K562 (cell line): ENCODE results near the gene RNF207. TPM values are rescaled to one million over a fixed set of nuclear protein-coding genes. Genes with fewer than 3 reads are reported as not detected.

Experiments
- ATAC-seq: fragments of 200-7000 bp; cut with Tn5 transposase; 3 replicates; pipeline ENCODE4 v1.9.1; 2020; ENCODE audit warnings: moderate library complexity
- BruUV-seq: library from RNA; stranded (reverse); fragments of 400-500 nt; replicated peaks from 2 replicates; lab custom pipeline; 2021; lab: Mats Ljungman, UMichigan
- CTCF ChIA-PET: fragments of 300-600 bp; formaldehyde crosslinking; extraction: SDS; loops from one replicate; lab custom pipeline; 2021; ENCODE audit warnings: low intra/inter-chr PET ratio; lab: Yijun Ruan, JAX
- POLR2A ChIA-PET: fragments of 300-600, 350-650 bp; sonication (Branson Sonifier 250); formaldehyde crosslinking; extraction: SDS; loops from one replicate; lab custom pipeline; 2021; ENCODE audit warnings: antibody characterized with exemption, inconsistent platforms; lab: Yijun Ruan, JAX
- DNase-seq, 4 experiments: peaks; one replicate each; pipeline versions ENCODE4 v3.0.0 to v3.0.0-alpha.2; 2011 to 2018; ENCODE audit warnings: low spot score in 3 of 4, mixed read lengths in 3 of 4; ENCODE audit errors: extremely low read depth in 1 of 4
- FAIRE-seq: peaks from 2 replicates; lab custom pipeline; 2011; peaks lifted over from hg19 to GRCh38; lab: Jason Lieb, UNC
- H2AFZ ChIP-seq: 2 replicates; pipeline ENCODE4 v1.6.0; 2011; ENCODE audit warnings: low read depth, low read length, control low read depth, inconsistent platforms
- H3K27ac ChIP-seq: fragments of 200-600 bp; 3 replicates; pipeline ENCODE4 v1.8.0; 2011; ENCODE audit warnings: low read depth, mild to moderate bottlenecking, control low read depth, inconsistent platforms, low read length, moderate library complexity, mixed read lengths; ENCODE audit errors: extremely low read depth
- H3K27me3 ChIP-seq, 2 experiments: fragments of 300-600 bp in 1 of 2; 2 replicates in 1 of 2; 3 replicates in 1 of 2; pipeline versions ENCODE4 v1.6.0 to v1.8.0; 2011; ENCODE audit warnings: inconsistent platforms in 2 of 2, low read length in 2 of 2, mild to moderate bottlenecking in 1 of 2, mixed read lengths in 1 of 2, moderate library complexity in 1 of 2; ENCODE audit not compliant: control insufficient read depth in 2 of 2, insufficient read depth in 2 of 2
- H3K36me3 ChIP-seq: fragments of 300-600 bp; 3 replicates; pipeline ENCODE4 v1.8.0; 2011; ENCODE audit warnings: mild to moderate bottlenecking, low read length, inconsistent platforms; ENCODE audit not compliant: control insufficient read depth, insufficient read depth
- H3K4me1 ChIP-seq, 2 experiments: fragments of 200-600 bp in 1 of 2; replicated peaks in 1 of 2; 2 replicates in 1 of 2; 3 replicates in 1 of 2; pipeline versions ENCODE4 v1.5.1 to v1.8.0; 2011; ENCODE audit warnings: inconsistent platforms in 2 of 2, low read length in 2 of 2, mild to moderate bottlenecking in 1 of 2, mixed read lengths in 1 of 2, moderate library complexity in 1 of 2; ENCODE audit not compliant: control insufficient read depth in 2 of 2, insufficient read depth in 2 of 2
- H3K4me2 ChIP-seq: 2 replicates; pipeline ENCODE4 v1.6.1; 2011; ENCODE audit warnings: low read length, control low read depth, inconsistent platforms, mixed read lengths; ENCODE audit not compliant: insufficient read depth
- H3K4me3 ChIP-seq: fragments of 200-600 bp; sonication (generic), shearing (Covaris generic); 2 replicates; pipeline ENCODE4 v1.5.1; 2016; ENCODE audit warnings: control low read depth, inconsistent platforms
- H3K79me2 ChIP-seq: fragments of 200-600 bp; 3 replicates; pipeline ENCODE4 v1.8.0; 2011; ENCODE audit warnings: low read length, inconsistent platforms; ENCODE audit not compliant: control insufficient read depth, insufficient read depth
- H3K9ac ChIP-seq, 2 experiments: 2 replicates each; pipeline versions ENCODE4 v1.6.0 to v1.6.1; 2011; ENCODE audit warnings: low read depth in 2 of 2, low read length in 2 of 2, control low read depth in 1 of 2, inconsistent platforms in 1 of 2, mild to moderate bottlenecking in 1 of 2, mixed read lengths in 1 of 2; ENCODE audit not compliant: insufficient read depth in 1 of 2
- H3K9me1 ChIP-seq: one replicate; pipeline ENCODE4 v1.6.0; 2011; ENCODE audit warnings: inconsistent platforms, mild to moderate bottlenecking, low read length, moderate library complexity; ENCODE audit not compliant: control insufficient read depth, insufficient read depth
- H3K9me3 ChIP-seq: replicated peaks from 2 replicates; pipeline ENCODE4 v1.5.1; 2011; ENCODE audit warnings: low read depth, low read length, inconsistent platforms; ENCODE audit not compliant: control insufficient read depth, insufficient read depth
- H4K20me1 ChIP-seq: replicated peaks from 2 replicates; pipeline ENCODE4 v1.6.1; 2011; ENCODE audit warnings: low read length, inconsistent platforms, mixed read lengths; ENCODE audit not compliant: control insufficient read depth, insufficient read depth
- MEIS2 ChIP-seq: fragments of 450-650 bp; IDR thresholded peaks from 2 replicates; pipeline ENCODE4 v1.6.1; 2014; ENCODE audit warnings: mild to moderate bottlenecking; ENCODE audit not compliant: partially characterized antibody
- WGBS: fragments of 100-300 bp; shearing (Covaris generic); methylation state at CpG from one replicate; pipeline ENCODE4 v1.1.6; 2016; ENCODE audit warnings: low coverage, mixed read lengths; ENCODE audit not compliant: insufficient coverage; ENCODE audit errors: missing lambda C conversion rate; 5-methylcytosine and 5-hydroxymethylcytosine counted together
- in situ Hi-C: fragments of 300-500 bp; cut with MboI; formaldehyde crosslinking; loops from 4 replicates; pipeline ENCODE4 v1.15.0; 2018; ENCODE audit warnings: inconsistent platforms, mixed read lengths
- intact Hi-C: fragments of 100-400 bp; cut with micrococcal nuclease; formaldehyde crosslinking; loops from 2 replicates; pipeline ENCODE4 v1.14.2; 2022
- polyA plus RNA-seq, 8 experiments: library from polyadenylated mRNA; depleted of rRNA in 4 of 8; stranded (reverse) in 5 of 8; unstranded in 3 of 8; fragments of >200 nt; fragmentation: Nextera tagmentation in 2 of 8; fragmentation: Illumina TruSeq in 1 of 8; extraction: Ambion mirVana in 2 of 8; extraction: Trizol in 1 of 8; gene quantifications; 2 replicates each; pipeline versions ENCODE4 v1.2.1 to v1.2.3, GENCODE V29; 2011 to 2014; ENCODE audit warnings: inconsistent platforms in 1 of 8, missing spikeins in 1 of 8
- total RNA-seq, 7 experiments: library from RNA; depleted of rRNA in 6 of 7; stranded (reverse); fragments of >200 nt in 6 of 7; fragmentation: Illumina TruSeq in 2 of 7; extraction: Trizol in 2 of 7; gene quantifications; 2 replicates each; pipeline versions ENCODE4 v1.2.1 to v1.2.3, GENCODE V29; 2011 to 2021; ENCODE audit warnings: low replicate concordance in 1 of 7
- TF ChIP-seq, protein P1 (sequence below): sonication (generic); IDR thresholded peaks from 2 replicates; pipeline ENCODE4 v1.6.1; 2016
- TF ChIP-seq, protein P2 (sequence below), 3 experiments: fragments of 200-800 bp in 1 of 3; sonication (Bioruptor generic) in 1 of 3; sonication (generic) in 1 of 3; formaldehyde crosslinking in 1 of 3; IDR thresholded peaks; 2 replicates each; pipeline versions ENCODE4 v1.6.1 to v1.8.0; 2016 to 2022; ENCODE audit warnings: mild to moderate bottlenecking in 2 of 3, missing compliant biosample characterization in 2 of 3, missing genetic modification characterization in 2 of 3, missing genetic modification reagents in 1 of 3
- TF ChIP-seq, protein P3 (sequence below), 2 experiments: IDR thresholded peaks in 1 of 2; conservative IDR thresholded peaks in 1 of 2; 2 replicates each; pipeline ENCODE4 v1.6.1; 2016; ENCODE audit warnings: low read depth in 2 of 2, mild to moderate bottlenecking in 1 of 2, missing compliant biosample characterization in 1 of 2, missing genetic modification characterization in 1 of 2, moderate library complexity in 1 of 2

RNF207 gene
- total and polyA plus RNA-seq, 9 of the 15 experiments (the other 6 are each of a cell fraction or from before 2014, with no cell fraction given): 2.7 to 30.6 (median 12.9) TPM

DNA sequence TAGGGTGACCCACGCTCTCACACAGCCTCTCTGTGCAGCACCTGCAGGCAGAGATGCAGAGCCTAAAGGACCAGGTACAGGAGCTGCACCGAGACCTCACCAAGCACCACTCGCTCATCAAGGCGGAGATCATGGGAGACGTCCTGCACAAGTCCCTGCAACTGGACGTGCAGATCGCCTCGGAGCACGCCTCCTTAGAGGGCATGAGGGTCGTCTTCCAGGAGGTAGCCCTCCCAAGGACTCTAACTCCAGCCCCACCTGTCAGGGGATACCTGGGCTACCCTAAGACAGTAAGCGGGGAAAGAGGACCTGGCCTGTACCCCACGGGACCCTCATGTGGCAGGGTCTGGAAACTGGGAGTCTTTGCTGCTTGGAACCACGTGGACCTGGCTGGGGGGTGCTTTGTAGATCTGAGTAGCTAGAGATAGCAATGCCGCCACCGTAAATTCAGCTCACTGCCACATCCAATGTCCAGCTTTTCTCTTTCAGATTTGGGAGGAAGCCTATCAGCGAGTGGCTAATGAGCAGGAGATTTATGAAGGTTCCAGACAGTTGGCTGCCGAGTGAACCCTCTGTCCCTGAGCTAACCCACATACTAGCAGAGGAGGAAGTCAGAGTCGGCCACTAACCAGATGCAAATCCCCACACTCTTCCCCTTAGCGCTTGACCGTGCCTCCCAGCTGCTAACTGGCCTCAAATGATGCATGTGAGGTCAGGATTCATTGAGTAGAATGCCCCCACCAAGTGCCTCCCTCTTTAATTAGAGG is 6.5 kb downstream of the RNF207 start:
- BruUV-seq: TSS peak; percentile 12
- WGBS: 75% methylated on average over 19 of the region's 20 CpGs
- Histone ChIP-seq H4K20me1 (no peaks in the 10 kb centered on the region), H3K27ac (no peak overlapping the region), H3K36me3 (peaks cover 64% of the 10 kb centered on the region; the same call in 2 of the 3 replicates), H3K9me1 (peaks cover 4% of the 10 kb centered on the region), H3K4me2 (no peak overlapping the region), H3K4me3 (no peak overlapping the region), H3K9ac (peak overlapping the region in 1 of 2 experiments; percentile 59; a peak in 1 of 4 replicates), H2AFZ (no peak overlapping the region), H3K9me3 (no peaks in the 10 kb centered on the region), H3K27me3 (no peaks in the 10 kb centered on the region), H3K79me2 (peaks cover 30% of the 10 kb centered on the region), H3K4me1 (peaks cover 0 to 47% of the 10 kb centered on the region in 2 experiments; a peak in 3 of 5 replicates)
- CTCF ChIA-PET: no interaction called here
- intact Hi-C loops (no loop called here), in situ Hi-C loops (no loop called here)
- POLR2A ChIA-PET: interaction anchor here (0.6 to 1.5 kb wide), 6 partner anchors 8 to 127 kb away, joined by 3 to 8 read pairs (median 4); partner anchors contain the start of gene RPL22
- no peak for DNase-seq
- ATAC-seq: no peak
- TF ChIP-seq, protein P1, sequence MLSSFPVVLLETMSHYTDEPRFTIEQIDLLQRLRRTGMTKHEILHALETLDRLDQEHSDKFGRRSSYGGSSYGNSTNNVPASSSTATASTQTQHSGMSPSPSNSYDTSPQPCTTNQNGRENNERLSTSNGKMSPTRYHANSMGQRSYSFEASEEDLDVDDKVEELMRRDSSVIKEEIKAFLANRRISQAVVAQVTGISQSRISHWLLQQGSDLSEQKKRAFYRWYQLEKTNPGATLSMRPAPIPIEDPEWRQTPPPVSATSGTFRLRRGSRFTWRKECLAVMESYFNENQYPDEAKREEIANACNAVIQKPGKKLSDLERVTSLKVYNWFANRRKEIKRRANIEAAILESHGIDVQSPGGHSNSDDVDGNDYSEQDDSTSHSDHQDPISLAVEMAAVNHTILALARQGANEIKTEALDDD: peak; percentile 82
- TF ChIP-seq, protein P2, sequence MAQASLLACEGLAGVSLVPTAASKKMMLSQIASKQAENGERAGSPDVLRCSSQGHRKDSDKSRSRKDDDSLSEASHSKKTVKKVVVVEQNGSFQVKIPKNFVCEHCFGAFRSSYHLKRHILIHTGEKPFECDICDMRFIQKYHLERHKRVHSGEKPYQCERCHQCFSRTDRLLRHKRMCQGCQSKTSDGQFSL (CRISPR knock-in tag; IDR thresholded peaks at IDR 0.05): no peak
- TF ChIP-seq, protein P2 (tag; IDR thresholded peaks at IDR 0.05): no peak
- TF ChIP-seq, protein P3, sequence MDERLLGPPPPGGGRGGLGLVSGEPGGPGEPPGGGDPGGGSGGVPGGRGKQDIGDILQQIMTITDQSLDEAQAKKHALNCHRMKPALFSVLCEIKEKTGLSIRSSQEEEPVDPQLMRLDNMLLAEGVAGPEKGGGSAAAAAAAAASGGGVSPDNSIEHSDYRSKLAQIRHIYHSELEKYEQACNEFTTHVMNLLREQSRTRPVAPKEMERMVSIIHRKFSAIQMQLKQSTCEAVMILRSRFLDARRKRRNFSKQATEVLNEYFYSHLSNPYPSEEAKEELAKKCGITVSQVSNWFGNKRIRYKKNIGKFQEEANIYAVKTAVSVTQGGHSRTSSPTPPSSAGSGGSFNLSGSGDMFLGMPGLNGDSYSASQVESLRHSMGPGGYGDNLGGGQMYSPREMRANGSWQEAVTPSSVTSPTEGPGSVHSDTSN (CRISPR knock-in tag; IDR thresholded peaks at IDR 0.05; ENCODE audit: low read depth): no peak
- TF ChIP-seq, protein P3 (tag; conservative IDR thresholded peaks at IDR 0.05; ENCODE audit: low read depth): peak; percentile 87
- TF ChIP-seq MEIS2: peak; percentile 66
- FAIRE-seq: no peak
